ENCODE results near the gene AOPEP. TPM values are rescaled to one million over a fixed set of nuclear protein-coding genes. Genes with fewer than 3 reads are reported as not detected.

Gene AOPEP
- total and polyA plus RNA-seq, 10 donors = 14.8 to 86.1 (median 51.3) TPM

GRCh38 chr9:94904806-94905205 lies 178.3 kb downstream of the AOPEP start:
- TF ChIP-seq, protein P1, sequence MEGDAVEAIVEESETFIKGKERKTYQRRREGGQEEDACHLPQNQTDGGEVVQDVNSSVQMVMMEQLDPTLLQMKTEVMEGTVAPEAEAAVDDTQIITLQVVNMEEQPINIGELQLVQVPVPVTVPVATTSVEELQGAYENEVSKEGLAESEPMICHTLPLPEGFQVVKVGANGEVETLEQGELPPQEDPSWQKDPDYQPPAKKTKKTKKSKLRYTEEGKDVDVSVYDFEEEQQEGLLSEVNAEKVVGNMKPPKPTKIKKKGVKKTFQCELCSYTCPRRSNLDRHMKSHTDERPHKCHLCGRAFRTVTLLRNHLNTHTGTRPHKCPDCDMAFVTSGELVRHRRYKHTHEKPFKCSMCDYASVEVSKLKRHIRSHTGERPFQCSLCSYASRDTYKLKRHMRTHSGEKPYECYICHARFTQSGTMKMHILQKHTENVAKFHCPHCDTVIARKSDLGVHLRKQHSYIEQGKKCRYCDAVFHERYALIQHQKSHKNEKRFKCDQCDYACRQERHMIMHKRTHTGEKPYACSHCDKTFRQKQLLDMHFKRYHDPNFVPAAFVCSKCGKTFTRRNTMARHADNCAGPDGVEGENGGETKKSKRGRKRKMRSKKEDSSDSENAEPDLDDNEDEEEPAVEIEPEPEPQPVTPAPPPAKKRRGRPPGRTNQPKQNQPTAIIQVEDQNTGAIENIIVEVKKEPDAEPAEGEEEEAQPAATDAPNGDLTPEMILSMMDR (IDR thresholded peaks at IDR 0.05 in 8 of 11, conservative IDR thresholded peaks at IDR 0.05 in 3 of 11) = no peak
- TF ChIP-seq POLR2AphosphoS5 (IDR thresholded peaks at IDR 0.05) (no peak), POLR2A (IDR thresholded peaks at IDR 0.05) (no peak)
- peaks cover 0 to 6% (median 0%) of the 10 kb centered on the region in 6 donors for H3K4me1 ChIP-seq
- intact Hi-C loops (cut with DNase I; ENCODE audit: low total_unique reads) = no loop called here
- 95 to 100% (median 98%) methylated on average over 3 of the region's 3 CpGs for WGBS, 5 donors
- DNase-seq = no peak
- no peaks in the 10 kb centered on the region for H3K9me3 ChIP-seq
- H3K36me3 ChIP-seq = no peaks in the 10 kb centered on the region
- H3K27me3 ChIP-seq (replicated peaks in 1 of 7) = no peaks in the 10 kb centered on the region
- H3K4me3 ChIP-seq = no peak overlapping the region
- H3K27ac ChIP-seq = no peak overlapping the region

- WGBS, 5 donors = 85 to 100% (median 94%) methylated on average over 2 of the region's 2 CpGs
- TF ChIP-seq POLR2AphosphoS5 (IDR thresholded peaks at IDR 0.05) (no peak), POLR2A (IDR thresholded peaks at IDR 0.05) (no peak)
- TF ChIP-seq, protein P1 (IDR thresholded peaks at IDR 0.05 in 8 of 11, conservative IDR thresholded peaks at IDR 0.05 in 3 of 11) = no peak
These were observed 179.1 kb downstream of the AOPEP start for GRCh38 chr9:94905606-94906005.

GRCh38 chr9:94906181-94906580 lies 179.7 kb downstream of the AOPEP start:
- Histone ChIP-seq H3K4me3 (no peak overlapping the region), H3K27ac (no peak overlapping the region), H3K9me3 (no peaks in the 10 kb centered on the region), H3K36me3 (no peaks in the 10 kb centered on the region), H3K27me3 (replicated peaks in 1 of 7) (no peaks in the 10 kb centered on the region), H3K4me1 (peaks cover 0 to 6% (median 0%) of the 10 kb centered on the region in 6 donors)
- WGBS, 5 donors = 81 to 91% (median 89%) methylated on average over 6 of the region's 6 CpGs
- TF ChIP-seq POLR2AphosphoS5 (IDR thresholded peaks at IDR 0.05) = no peak
- TF ChIP-seq, protein P1 (IDR thresholded peaks at IDR 0.05 in 8 of 11, conservative IDR thresholded peaks at IDR 0.05 in 3 of 11) = no peak
- TF ChIP-seq POLR2A (IDR thresholded peaks at IDR 0.05) = no peak
- intact Hi-C loops (cut with DNase I; ENCODE audit: low total_unique reads) = no loop called here
- no peak for DNase-seq

More at GRCh38 chr9:94905606-94906005, 179.1 kb downstream of the AOPEP start:
- Histone ChIP-seq H3K27ac (no peak overlapping the region), H3K27me3 (replicated peaks in 1 of 7) (no peaks in the 10 kb centered on the region), H3K9me3 (no peaks in the 10 kb centered on the region), H3K4me1 (peaks cover 0 to 6% (median 0%) of the 10 kb centered on the region in 6 donors), H3K4me3 (no peak overlapping the region), H3K36me3 (no peaks in the 10 kb centered on the region)
- no peak for DNase-seq
- intact Hi-C loops (cut with DNase I; ENCODE audit: low total_unique reads) = no loop called here

GRCh38 chr9:94906713-94907112 lies 180.2 kb downstream of the AOPEP start:
- Histone ChIP-seq H3K4me3 (no peak overlapping the region), H3K27ac (no peak overlapping the region), H3K9me3 (no peaks in the 10 kb centered on the region), H3K4me1 (peaks cover 0 to 6% (median 0%) of the 10 kb centered on the region in 6 donors), H3K36me3 (no peaks in the 10 kb centered on the region), H3K27me3 (replicated peaks in 1 of 7) (no peaks in the 10 kb centered on the region)
- DNase-seq = no peak
- intact Hi-C loops (cut with DNase I; ENCODE audit: low total_unique reads) = no loop called here
- 79 to 91% (median 85%) methylated on average over 3 of the region's 3 CpGs for WGBS, 5 donors
- TF ChIP-seq POLR2A (IDR thresholded peaks at IDR 0.05) (no peak), POLR2AphosphoS5 (IDR thresholded peaks at IDR 0.05) (no peak)
- TF ChIP-seq, protein P1 (IDR thresholded peaks at IDR 0.05 in 8 of 11, conservative IDR thresholded peaks at IDR 0.05 in 3 of 11) = no peak

Data from spleen (tissue), 11 donors.